Measurements from ENCODE around the gene KCNK1. TPM values are rescaled to one million over a fixed set of nuclear protein-coding genes. Genes with fewer than 3 reads are reported as not detected.

The KCNK1 gene
- total RNA-seq, 1 experiment from 2014 or later = 0.13 TPM

GRCh38 chr1:233719655-233720341 lies 105.9 kb downstream of the KCNK1 start:
- ATAC-seq = no peak
- ChIA-PET CTCF (no interaction called here), POLR2A (no interaction called here)
- H3K27me3 ChIP-seq (ENCODE audit: control insufficient read depth, insufficient read depth, low read length) = peaks cover 9% of the 10 kb centered on the region
- no peaks in the 10 kb centered on the region for H3K4me1 ChIP-seq (ENCODE audit: control insufficient read depth, insufficient read depth, low read length)
- BruUV-seq (replicated peaks) = no TSS peak
- no peak overlapping the region for H3K4me3 ChIP-seq (ENCODE audit: low read depth in 2 of 2, low read length in 2 of 2)
- H3K36me3 ChIP-seq (ENCODE audit: control insufficient read depth, insufficient read depth, low read length) = no peaks in the 10 kb centered on the region
- no peak for DNase-seq (ENCODE audit: low read depth, low spot score)
- no peak overlapping the region for H3K27ac ChIP-seq (ENCODE audit: low read length)
- H3K9me3 ChIP-seq (ENCODE audit: control insufficient read depth, insufficient read depth, low read depth, low read length) = no peaks in the 10 kb centered on the region
- in situ Hi-C loops (cut with HindIII; ENCODE audit: low pct_unique_long_range_greater_than_20kb, low sequenced_read_pairs) = no loop called here
- no peak for TF ChIP-seq SIN3A (IDR thresholded peaks at IDR 0.05; ENCODE audit: borderline replicate concordance, insufficient read depth, low read depth, low read length)
- TF ChIP-seq TCF7L2 (IDR thresholded peaks at IDR 0.05; ENCODE audit: low read depth, low read length) = no peak
- TF ChIP-seq CTCF (IDR thresholded peaks at IDR 0.05) = no peak
- TF ChIP-seq POLR2AphosphoS5 (IDR thresholded peaks at IDR 0.05; ENCODE audit: low read depth, low read length) = no peak
- TF ChIP-seq, protein P1, sequence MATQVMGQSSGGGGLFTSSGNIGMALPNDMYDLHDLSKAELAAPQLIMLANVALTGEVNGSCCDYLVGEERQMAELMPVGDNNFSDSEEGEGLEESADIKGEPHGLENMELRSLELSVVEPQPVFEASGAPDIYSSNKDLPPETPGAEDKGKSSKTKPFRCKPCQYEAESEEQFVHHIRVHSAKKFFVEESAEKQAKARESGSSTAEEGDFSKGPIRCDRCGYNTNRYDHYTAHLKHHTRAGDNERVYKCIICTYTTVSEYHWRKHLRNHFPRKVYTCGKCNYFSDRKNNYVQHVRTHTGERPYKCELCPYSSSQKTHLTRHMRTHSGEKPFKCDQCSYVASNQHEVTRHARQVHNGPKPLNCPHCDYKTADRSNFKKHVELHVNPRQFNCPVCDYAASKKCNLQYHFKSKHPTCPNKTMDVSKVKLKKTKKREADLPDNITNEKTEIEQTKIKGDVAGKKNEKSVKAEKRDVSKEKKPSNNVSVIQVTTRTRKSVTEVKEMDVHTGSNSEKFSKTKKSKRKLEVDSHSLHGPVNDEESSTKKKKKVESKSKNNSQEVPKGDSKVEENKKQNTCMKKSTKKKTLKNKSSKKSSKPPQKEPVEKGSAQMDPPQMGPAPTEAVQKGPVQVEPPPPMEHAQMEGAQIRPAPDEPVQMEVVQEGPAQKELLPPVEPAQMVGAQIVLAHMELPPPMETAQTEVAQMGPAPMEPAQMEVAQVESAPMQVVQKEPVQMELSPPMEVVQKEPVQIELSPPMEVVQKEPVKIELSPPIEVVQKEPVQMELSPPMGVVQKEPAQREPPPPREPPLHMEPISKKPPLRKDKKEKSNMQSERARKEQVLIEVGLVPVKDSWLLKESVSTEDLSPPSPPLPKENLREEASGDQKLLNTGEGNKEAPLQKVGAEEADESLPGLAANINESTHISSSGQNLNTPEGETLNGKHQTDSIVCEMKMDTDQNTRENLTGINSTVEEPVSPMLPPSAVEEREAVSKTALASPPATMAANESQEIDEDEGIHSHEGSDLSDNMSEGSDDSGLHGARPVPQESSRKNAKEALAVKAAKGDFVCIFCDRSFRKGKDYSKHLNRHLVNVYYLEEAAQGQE (IDR thresholded peaks at IDR 0.05; ENCODE audit: insufficient read depth in 1 of 2, low read depth in 2 of 2, low read length in 1 of 2) = no peak
- intact Hi-C loops (cut with micrococcal nuclease; ENCODE audit: unreplicated experiment) = no loop called here

- in situ Hi-C loops (cut with HindIII; ENCODE audit: low pct_unique_long_range_greater_than_20kb, low sequenced_read_pairs) (no loop called here), intact Hi-C loops (cut with micrococcal nuclease; ENCODE audit: unreplicated experiment) (no loop called here)
- Histone ChIP-seq H3K4me1 (ENCODE audit: control insufficient read depth, insufficient read depth, low read length) (no peaks in the 10 kb centered on the region), H3K27ac (ENCODE audit: low read length) (no peak overlapping the region), H3K9me3 (ENCODE audit: control insufficient read depth, insufficient read depth, low read depth, low read length) (no peaks in the 10 kb centered on the region), H3K27me3 (ENCODE audit: control insufficient read depth, insufficient read depth, low read length) (peaks cover 5% of the 10 kb centered on the region), H3K4me3 (ENCODE audit: low read depth in 2 of 2, low read length in 2 of 2) (no peak overlapping the region), H3K36me3 (ENCODE audit: control insufficient read depth, insufficient read depth, low read length) (no peaks in the 10 kb centered on the region)
- ChIA-PET CTCF (interaction anchor here (0.5 kb wide), 1 partner anchor 281 kb away, joined by 8 read pairs; no protein-coding TSS in a partner anchor), POLR2A (no interaction called here)
- ATAC-seq (no peak), DNase-seq (ENCODE audit: low read depth, low spot score) (no peak)
- no TSS peak for BruUV-seq (replicated peaks)
- no peak for TF ChIP-seq CTCF (IDR thresholded peaks at IDR 0.05)
- no peak for TF ChIP-seq TCF7L2 (IDR thresholded peaks at IDR 0.05; ENCODE audit: low read depth, low read length)
- TF ChIP-seq SIN3A (IDR thresholded peaks at IDR 0.05; ENCODE audit: borderline replicate concordance, insufficient read depth, low read depth, low read length) = no peak
- TF ChIP-seq, protein P1 (IDR thresholded peaks at IDR 0.05; ENCODE audit: insufficient read depth in 1 of 2, low read depth in 2 of 2, low read length in 1 of 2) = no peak
- TF ChIP-seq POLR2AphosphoS5 (IDR thresholded peaks at IDR 0.05; ENCODE audit: low read depth, low read length) = no peak
These were observed 107.2 kb downstream of the KCNK1 start for GRCh38 chr1:233721004-233721595.

Data from Panc1 (cell line).